HepG2 (cell line): Measurements from ENCODE around the gene AGT. TPM values are rescaled to one million over a fixed set of nuclear protein-coding genes. Genes with fewer than 3 reads are reported as not detected.
A peak's percentile ranks its signal among the peaks of the same experiment; 100 is the strongest.

Experiments
- ATAC-seq: fragments of 200-7000 bp; cut with Tn5 transposase; 3 replicates; pipeline ENCODE4 v1.9.1; 2020; ENCODE audit warnings: mild to moderate bottlenecking, moderate library complexity
- BruUV-seq: library from RNA; stranded (reverse); fragments of 400-500 nt; replicated peaks from 2 replicates; lab custom pipeline; 2021; lab: Mats Ljungman, UMichigan
- CTCF ChIA-PET: fragments of 300-600 bp; formaldehyde crosslinking; extraction: SDS; loops from one replicate; lab custom pipeline; 2021; ENCODE audit warnings: low total read pairs, inconsistent platforms, low intra/inter-chr PET ratio; lab: Yijun Ruan, JAX
- POLR2A ChIA-PET: fragments of 350-600 bp; sonication (Branson Sonifier 250); formaldehyde crosslinking; loops from one replicate; lab custom pipeline; 2020; ENCODE audit warnings: antibody characterized with exemption, inconsistent platforms; lab: Yijun Ruan, JAX
- DNase-seq: peaks from one replicate; pipeline ENCODE4 v3.0.0-alpha.2; 2015; ENCODE audit warnings: low spot score
- FAIRE-seq: peaks from 3 replicates; lab custom pipeline; 2011; peaks lifted over from hg19 to GRCh38; lab: Jason Lieb, UNC
- H2AFZ ChIP-seq: one replicate; pipeline ENCODE4 v1.6.1; 2011; ENCODE audit warnings: low read length, inconsistent platforms
- H3K27ac ChIP-seq: fragments of 300-600 bp; 3 replicates; pipeline ENCODE4 v1.8.0; 2011; ENCODE audit warnings: mixed run types, mild to moderate bottlenecking, mixed read lengths, low read length, inconsistent platforms; ENCODE audit not compliant: insufficient read depth; ENCODE audit errors: extremely low read length
- H3K27me3 ChIP-seq, 2 experiments: fragments of 200-600 bp in 1 of 2; 2 replicates in 1 of 2; 3 replicates in 1 of 2; pipeline versions ENCODE4 v1.6.0 to v1.8.0; 2011; ENCODE audit warnings: low read length in 2 of 2, mild to moderate bottlenecking in 2 of 2, moderate library complexity in 2 of 2, inconsistent platforms in 1 of 2; ENCODE audit not compliant: insufficient read depth in 2 of 2, control insufficient read depth in 1 of 2
- H3K36me3 ChIP-seq, 2 experiments: fragments of 200-600 bp in 1 of 2; replicated peaks in 1 of 2; 2 replicates in 1 of 2; 3 replicates in 1 of 2; pipeline versions ENCODE4 v1.5.1 to v1.8.0; 2011; ENCODE audit warnings: low read length in 2 of 2, inconsistent platforms in 1 of 2; ENCODE audit not compliant: insufficient read depth in 2 of 2, control insufficient read depth in 1 of 2
- H3K4me1 ChIP-seq: 2 replicates; pipeline ENCODE4 v1.5.1; 2012; ENCODE audit warnings: low read length, inconsistent platforms; ENCODE audit not compliant: insufficient read depth
- H3K4me2 ChIP-seq: 2 replicates; pipeline ENCODE4 v1.6.0; 2011; ENCODE audit warnings: low read depth, low read length, inconsistent platforms
- H3K4me3 ChIP-seq, 3 experiments: fragments of 200-600 bp in 1 of 3; sonication (generic), shearing (Covaris generic) in 1 of 3; replicated peaks in 1 of 3; 2 replicates each; pipeline ENCODE4 v1.5.1; 2011 to 2016; ENCODE audit warnings: low read length in 3 of 3, inconsistent platforms in 2 of 3, low read depth in 2 of 3, mild to moderate bottlenecking in 2 of 3, control low read depth in 1 of 3, mixed read lengths in 1 of 3; ENCODE audit not compliant: insufficient read depth in 1 of 3
- H3K79me2 ChIP-seq: one replicate; pipeline ENCODE4 v1.6.1; 2011; ENCODE audit warnings: low read length, inconsistent platforms; ENCODE audit not compliant: insufficient read depth
- H3K9ac ChIP-seq: 2 replicates; pipeline ENCODE4 v1.6.0; 2011; ENCODE audit warnings: mild to moderate bottlenecking, low read depth, low read length, inconsistent platforms; ENCODE audit not compliant: insufficient read depth
- H3K9me3 ChIP-seq: 2 replicates; pipeline ENCODE4 v1.5.1; 2012; ENCODE audit warnings: mild to moderate bottlenecking, low read length
- H4K20me1 ChIP-seq: 2 replicates; pipeline ENCODE4 v1.6.0; 2011; ENCODE audit warnings: inconsistent platforms, mild to moderate bottlenecking, low read length, moderate library complexity; ENCODE audit not compliant: insufficient read depth
- ADNP ChIP-seq: sonication (generic); formaldehyde crosslinking; IDR thresholded peaks from 2 replicates; pipeline ENCODE4 v1.4.0; 2020; ENCODE audit warnings: missing genetic modification reagents
- ESRRA ChIP-seq: sonication (generic); formaldehyde crosslinking; IDR thresholded peaks from 2 replicates; pipeline ENCODE4 v1.5.1; 2020; ENCODE audit warnings: mild to moderate bottlenecking, low read depth, missing genetic modification reagents
- HNRNPLL ChIP-seq: fragments of 200-400 bp; formaldehyde crosslinking; IDR thresholded peaks from 2 replicates; pipeline ENCODE4 v1.6.1; 2017; ENCODE audit warnings: mild to moderate bottlenecking, low read depth, low read length; ENCODE audit not compliant: poor library complexity, severe bottlenecking
- IKZF1 ChIP-seq: fragments of 450-650 bp; IDR thresholded peaks from 2 replicates; pipeline ENCODE4 v1.7.1; 2016
- MIXL1 ChIP-seq: IDR thresholded peaks from 2 replicates; pipeline ENCODE4 v1.6.1; 2016
- YEATS2 ChIP-seq: sonication (generic); formaldehyde crosslinking; IDR thresholded peaks from 2 replicates; pipeline ENCODE4 v1.4.0; 2020; ENCODE audit warnings: missing genetic modification reagents, borderline replicate concordance
- ZNF333 ChIP-seq: sonication (generic); formaldehyde crosslinking; IDR thresholded peaks from 2 replicates; pipeline ENCODE4 v1.4.0; 2020; ENCODE audit warnings: mild to moderate bottlenecking, missing genetic modification reagents, borderline replicate concordance
- ZNF563 ChIP-seq: sonication (generic); formaldehyde crosslinking; IDR thresholded peaks from 2 replicates; pipeline ENCODE4 v1.8.0; 2022; ENCODE audit warnings: mild to moderate bottlenecking, moderate library complexity, missing genetic modification reagents
- ZNF598 ChIP-seq: sonication (generic); formaldehyde crosslinking; IDR thresholded peaks from 2 replicates; pipeline ENCODE4 v1.5.1; 2020; ENCODE audit warnings: mild to moderate bottlenecking, missing genetic modification reagents, borderline replicate concordance
- ZNF724P ChIP-seq: sonication (generic); formaldehyde crosslinking; IDR thresholded peaks from 2 replicates; pipeline ENCODE4 v1.8.0; 2022; ENCODE audit warnings: missing genetic modification reagents, borderline replicate concordance
- WGBS: methylation state at CpG from one replicate; pipeline ENCODE4 v1.1.6; 2017; ENCODE audit warnings: low lambda C conversion rate; 5-methylcytosine and 5-hydroxymethylcytosine counted together
- in situ Hi-C: cut with HindIII; loops from 2 replicates; pipeline ENCODE4 v1.10.0; 2017; ENCODE audit warnings: low pct_unique_long_range_greater_than_20kb; ENCODE audit not compliant: extremely low pct_ligation_motif_present
- intact Hi-C: fragments of 100-400 bp; cut with micrococcal nuclease; formaldehyde crosslinking; loops from one replicate; pipeline ENCODE4 v1.10.0; 2022; ENCODE audit not compliant: unreplicated experiment
- polyA plus RNA-seq, 8 experiments: library from polyadenylated mRNA; depleted of rRNA in 3 of 8; stranded (reverse) in 7 of 8; unstranded in 1 of 8; fragments of >200 nt; fragmentation: Illumina TruSeq in 4 of 8; extraction: Trizol in 4 of 8; gene quantifications; 2 replicates each; pipeline versions ENCODE4 v1.2.1 to v1.2.3, GENCODE V29; 2011 to 2016; ENCODE audit warnings: low read depth in 4 of 8, missing spikeins in 1 of 8, mixed read lengths in 1 of 8; ENCODE audit not compliant: insufficient read depth in 1 of 8
- total RNA-seq, 5 experiments: library from RNA; depleted of rRNA; stranded (reverse); fragments of >200 nt; fragmentation: Illumina TruSeq; extraction: Trizol; gene quantifications; 2 replicates each; pipeline ENCODE4 v1.2.3, GENCODE V29; 2016; ENCODE audit warnings: low read depth in 1 of 5
- TF ChIP-seq, protein P1 (sequence below): sonication (generic); formaldehyde crosslinking; IDR thresholded peaks from 2 replicates; pipeline ENCODE4 v1.4.0; 2020; ENCODE audit warnings: missing genetic modification reagents
- TF ChIP-seq, protein P2 (sequence below): sonication (generic); formaldehyde crosslinking; IDR thresholded peaks from 2 replicates; pipeline ENCODE4 v1.4.0; 2020; ENCODE audit warnings: missing genetic modification reagents, borderline replicate concordance
- TF ChIP-seq, protein P3 (sequence below): sonication (generic); formaldehyde crosslinking; IDR thresholded peaks from 2 replicates; pipeline ENCODE4 v1.4.0; 2020; ENCODE audit warnings: missing genetic modification reagents

AGT gene
- total and polyA plus RNA-seq, 2 of the 13 experiments (the other 11 are each of a cell fraction or from before 2014, with no cell fraction given) = 892 to 2,071 TPM

DNA sequence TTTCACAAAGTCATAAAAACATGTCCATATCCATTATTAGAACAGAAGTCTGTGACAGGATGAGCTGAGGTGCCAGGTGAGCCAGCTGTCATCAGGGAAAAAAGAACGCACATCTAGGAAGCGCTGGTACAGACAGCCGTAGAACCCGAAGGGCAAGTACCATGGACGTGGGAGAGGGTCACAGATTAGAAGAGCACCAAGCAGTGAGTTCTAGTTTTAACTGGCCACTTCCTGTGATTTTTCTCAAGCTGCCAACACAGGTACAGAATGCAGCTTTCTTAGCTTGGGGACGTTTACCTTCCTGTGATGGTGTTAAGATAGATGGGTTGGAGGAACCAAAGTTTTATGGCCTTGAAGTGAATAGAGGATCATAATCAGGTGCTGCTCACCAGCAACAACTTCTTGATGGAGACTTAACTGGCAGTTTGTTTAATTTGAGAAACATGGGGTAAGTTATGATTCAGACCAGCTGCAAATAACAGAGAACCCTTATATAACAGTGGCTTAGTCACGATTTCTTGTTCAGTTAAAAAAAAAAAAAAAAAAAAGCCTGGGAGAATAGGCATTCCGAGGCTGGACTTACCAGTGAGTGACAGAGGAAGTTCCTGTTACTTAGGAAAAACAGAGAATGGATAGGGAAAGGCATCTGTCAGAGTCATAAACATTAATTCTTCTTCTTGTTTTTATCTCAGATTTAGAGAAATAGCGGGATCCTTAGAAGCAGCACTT, 30.9 kb downstream of the AGT start (continued):
- TF ChIP-seq YEATS2 (CRISPR knock-in tag) = no peak

DNA sequence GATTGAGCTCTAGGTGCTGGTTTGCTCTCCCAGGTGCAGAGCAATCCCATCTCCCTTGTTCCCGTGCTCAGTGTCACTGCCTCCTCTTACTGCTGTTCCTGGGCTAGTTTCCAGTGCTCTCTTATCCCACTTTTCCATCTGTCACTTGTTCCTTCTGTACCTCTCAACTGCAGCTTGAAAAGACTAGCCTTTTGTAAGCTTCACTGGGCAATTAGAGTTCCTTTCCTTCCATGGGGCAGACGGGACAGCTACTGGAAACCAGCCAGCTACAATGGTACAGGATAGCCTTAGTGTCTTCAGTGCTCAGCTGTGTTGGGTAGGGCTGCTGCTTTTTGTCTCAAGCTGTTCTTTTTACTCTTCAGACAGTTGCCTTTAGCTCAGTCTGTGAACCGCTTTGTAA, 31.6 kb downstream of the AGT start:
- CTCF ChIA-PET = no interaction called here
- peaks cover 40% of the 10 kb centered on the region for H3K4me1 ChIP-seq
- intact Hi-C loops = no loop called here
- peak overlapping the region; percentile 4; the same call in 1 of the 2 replicates for H3K9ac ChIP-seq
- POLR2A ChIA-PET = interaction anchor here (0.6 to 3.0 kb wide), 7 partner anchors 20 to 72 kb away, joined by 3 to 14 read pairs (median 3); partner anchors contain the start of gene AGT
- no peak overlapping the region; the same call in 1 of the 2 replicates for H3K4me2 ChIP-seq
- no peaks in the 10 kb centered on the region for H4K20me1 ChIP-seq
- H3K27ac ChIP-seq = peak overlapping the region; percentile 67
- DNase-seq (no peak), ATAC-seq (no peak), FAIRE-seq (no peak)
- H3K36me3 ChIP-seq = peaks cover 20 to 69% of the 10 kb centered on the region in 2 experiments
- no peaks in the 10 kb centered on the region for H3K79me2 ChIP-seq
- no peaks in the 10 kb centered on the region for H3K27me3 ChIP-seq
- in situ Hi-C loops = no loop called here
- BruUV-seq = no TSS peak
- no peak overlapping the region for H3K4me3 ChIP-seq
- WGBS = 62% methylated on average over 3 of the region's 3 CpGs
- no peak overlapping the region for H2AFZ ChIP-seq
- no peaks in the 10 kb centered on the region for H3K9me3 ChIP-seq
- TF ChIP-seq ADNP (no peak), MIXL1 (no peak), ZNF724P (no peak), ZNF563 (CRISPR knock-in tag) (no peak), ZNF333 (CRISPR knock-in tag) (no peak), ZNF598 (CRISPR knock-in tag) (no peak), IKZF1 (no peak), ESRRA (CRISPR knock-in tag) (no peak), HNRNPLL (no peak)
- TF ChIP-seq, protein P1, sequence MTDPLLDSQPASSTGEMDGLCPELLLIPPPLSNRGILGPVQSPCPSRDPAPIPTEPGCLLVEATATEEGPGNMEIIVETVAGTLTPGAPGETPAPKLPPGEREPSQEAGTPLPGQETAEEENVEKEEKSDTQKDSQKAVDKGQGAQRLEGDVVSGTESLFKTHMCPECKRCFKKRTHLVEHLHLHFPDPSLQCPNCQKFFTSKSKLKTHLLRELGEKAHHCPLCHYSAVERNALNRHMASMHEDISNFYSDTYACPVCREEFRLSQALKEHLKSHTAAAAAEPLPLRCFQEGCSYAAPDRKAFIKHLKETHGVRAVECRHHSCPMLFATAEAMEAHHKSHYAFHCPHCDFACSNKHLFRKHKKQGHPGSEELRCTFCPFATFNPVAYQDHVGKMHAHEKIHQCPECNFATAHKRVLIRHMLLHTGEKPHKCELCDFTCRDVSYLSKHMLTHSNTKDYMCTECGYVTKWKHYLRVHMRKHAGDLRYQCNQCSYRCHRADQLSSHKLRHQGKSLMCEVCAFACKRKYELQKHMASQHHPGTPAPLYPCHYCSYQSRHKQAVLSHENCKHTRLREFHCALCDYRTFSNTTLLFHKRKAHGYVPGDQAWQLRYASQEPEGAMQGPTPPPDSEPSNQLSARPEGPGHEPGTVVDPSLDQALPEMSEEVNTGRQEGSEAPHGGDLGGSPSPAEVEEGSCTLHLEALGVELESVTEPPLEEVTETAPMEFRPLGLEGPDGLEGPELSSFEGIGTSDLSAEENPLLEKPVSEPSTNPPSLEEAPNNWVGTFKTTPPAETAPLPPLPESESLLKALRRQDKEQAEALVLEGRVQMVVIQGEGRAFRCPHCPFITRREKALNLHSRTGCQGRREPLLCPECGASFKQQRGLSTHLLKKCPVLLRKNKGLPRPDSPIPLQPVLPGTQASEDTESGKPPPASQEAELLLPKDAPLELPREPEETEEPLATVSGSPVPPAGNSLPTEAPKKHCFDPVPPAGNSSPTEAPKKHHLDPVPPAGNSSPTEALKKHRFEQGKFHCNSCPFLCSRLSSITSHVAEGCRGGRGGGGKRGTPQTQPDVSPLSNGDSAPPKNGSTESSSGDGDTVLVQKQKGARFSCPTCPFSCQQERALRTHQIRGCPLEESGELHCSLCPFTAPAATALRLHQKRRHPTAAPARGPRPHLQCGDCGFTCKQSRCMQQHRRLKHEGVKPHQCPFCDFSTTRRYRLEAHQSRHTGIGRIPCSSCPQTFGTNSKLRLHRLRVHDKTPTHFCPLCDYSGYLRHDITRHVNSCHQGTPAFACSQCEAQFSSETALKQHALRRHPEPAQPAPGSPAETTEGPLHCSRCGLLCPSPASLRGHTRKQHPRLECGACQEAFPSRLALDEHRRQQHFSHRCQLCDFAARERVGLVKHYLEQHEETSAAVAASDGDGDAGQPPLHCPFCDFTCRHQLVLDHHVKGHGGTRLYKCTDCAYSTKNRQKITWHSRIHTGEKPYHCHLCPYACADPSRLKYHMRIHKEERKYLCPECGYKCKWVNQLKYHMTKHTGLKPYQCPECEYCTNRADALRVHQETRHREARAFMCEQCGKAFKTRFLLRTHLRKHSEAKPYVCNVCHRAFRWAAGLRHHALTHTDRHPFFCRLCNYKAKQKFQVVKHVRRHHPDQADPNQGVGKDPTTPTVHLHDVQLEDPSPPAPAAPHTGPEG (CRISPR knock-in tag) = no peak
- TF ChIP-seq, protein P2, sequence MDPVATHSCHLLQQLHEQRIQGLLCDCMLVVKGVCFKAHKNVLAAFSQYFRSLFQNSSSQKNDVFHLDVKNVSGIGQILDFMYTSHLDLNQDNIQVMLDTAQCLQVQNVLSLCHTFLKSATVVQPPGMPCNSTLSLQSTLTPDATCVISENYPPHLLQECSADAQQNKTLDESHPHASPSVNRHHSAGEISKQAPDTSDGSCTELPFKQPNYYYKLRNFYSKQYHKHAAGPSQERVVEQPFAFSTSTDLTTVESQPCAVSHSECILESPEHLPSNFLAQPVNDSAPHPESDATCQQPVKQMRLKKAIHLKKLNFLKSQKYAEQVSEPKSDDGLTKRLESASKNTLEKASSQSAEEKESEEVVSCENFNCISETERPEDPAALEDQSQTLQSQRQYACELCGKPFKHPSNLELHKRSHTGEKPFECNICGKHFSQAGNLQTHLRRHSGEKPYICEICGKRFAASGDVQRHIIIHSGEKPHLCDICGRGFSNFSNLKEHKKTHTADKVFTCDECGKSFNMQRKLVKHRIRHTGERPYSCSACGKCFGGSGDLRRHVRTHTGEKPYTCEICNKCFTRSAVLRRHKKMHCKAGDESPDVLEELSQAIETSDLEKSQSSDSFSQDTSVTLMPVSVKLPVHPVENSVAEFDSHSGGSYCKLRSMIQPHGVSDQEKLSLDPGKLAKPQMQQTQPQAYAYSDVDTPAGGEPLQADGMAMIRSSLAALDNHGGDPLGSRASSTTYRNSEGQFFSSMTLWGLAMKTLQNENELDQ (CRISPR knock-in tag) = no peak
- TF ChIP-seq, protein P3, sequence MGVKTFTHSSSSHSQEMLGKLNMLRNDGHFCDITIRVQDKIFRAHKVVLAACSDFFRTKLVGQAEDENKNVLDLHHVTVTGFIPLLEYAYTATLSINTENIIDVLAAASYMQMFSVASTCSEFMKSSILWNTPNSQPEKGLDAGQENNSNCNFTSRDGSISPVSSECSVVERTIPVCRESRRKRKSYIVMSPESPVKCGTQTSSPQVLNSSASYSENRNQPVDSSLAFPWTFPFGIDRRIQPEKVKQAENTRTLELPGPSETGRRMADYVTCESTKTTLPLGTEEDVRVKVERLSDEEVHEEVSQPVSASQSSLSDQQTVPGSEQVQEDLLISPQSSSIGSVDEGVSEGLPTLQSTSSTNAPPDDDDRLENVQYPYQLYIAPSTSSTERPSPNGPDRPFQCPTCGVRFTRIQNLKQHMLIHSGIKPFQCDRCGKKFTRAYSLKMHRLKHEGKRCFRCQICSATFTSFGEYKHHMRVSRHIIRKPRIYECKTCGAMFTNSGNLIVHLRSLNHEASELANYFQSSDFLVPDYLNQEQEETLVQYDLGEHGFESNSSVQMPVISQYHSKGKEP (CRISPR knock-in tag) = no peak
